ENCODE data around the gene USP51.

DNA sequence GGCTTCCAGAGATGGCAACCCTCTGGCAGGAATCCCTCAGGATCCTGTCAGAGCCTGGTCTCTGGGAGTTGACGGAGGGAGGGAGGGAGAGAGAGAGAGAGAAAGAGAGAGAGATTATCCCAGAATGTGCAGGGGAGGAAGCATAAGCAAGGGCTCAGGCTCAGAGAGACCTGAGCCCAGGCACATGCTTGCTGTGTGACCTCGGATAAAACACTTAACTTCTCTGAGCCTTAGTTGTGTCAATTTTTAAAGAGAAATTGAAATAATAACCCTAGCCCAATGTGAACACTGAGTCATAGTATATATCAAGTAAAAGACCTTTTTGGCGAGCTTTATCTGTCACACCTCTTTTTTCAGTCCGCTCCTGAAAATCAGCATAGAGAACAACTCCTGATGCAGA, 473 bp upstream of the USP51 start:
- TF ChIP-seq, protein P1, sequence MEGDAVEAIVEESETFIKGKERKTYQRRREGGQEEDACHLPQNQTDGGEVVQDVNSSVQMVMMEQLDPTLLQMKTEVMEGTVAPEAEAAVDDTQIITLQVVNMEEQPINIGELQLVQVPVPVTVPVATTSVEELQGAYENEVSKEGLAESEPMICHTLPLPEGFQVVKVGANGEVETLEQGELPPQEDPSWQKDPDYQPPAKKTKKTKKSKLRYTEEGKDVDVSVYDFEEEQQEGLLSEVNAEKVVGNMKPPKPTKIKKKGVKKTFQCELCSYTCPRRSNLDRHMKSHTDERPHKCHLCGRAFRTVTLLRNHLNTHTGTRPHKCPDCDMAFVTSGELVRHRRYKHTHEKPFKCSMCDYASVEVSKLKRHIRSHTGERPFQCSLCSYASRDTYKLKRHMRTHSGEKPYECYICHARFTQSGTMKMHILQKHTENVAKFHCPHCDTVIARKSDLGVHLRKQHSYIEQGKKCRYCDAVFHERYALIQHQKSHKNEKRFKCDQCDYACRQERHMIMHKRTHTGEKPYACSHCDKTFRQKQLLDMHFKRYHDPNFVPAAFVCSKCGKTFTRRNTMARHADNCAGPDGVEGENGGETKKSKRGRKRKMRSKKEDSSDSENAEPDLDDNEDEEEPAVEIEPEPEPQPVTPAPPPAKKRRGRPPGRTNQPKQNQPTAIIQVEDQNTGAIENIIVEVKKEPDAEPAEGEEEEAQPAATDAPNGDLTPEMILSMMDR (conservative IDR thresholded peaks at IDR 0.05 in 1 of 2, IDR thresholded peaks at IDR 0.05 in 1 of 2; ENCODE audit: low read depth in 1 of 2, low read length in 2 of 2), result no peak
- no peak for TF ChIP-seq EZH2 (IDR thresholded peaks at IDR 0.05; ENCODE audit: low read length, missing control alignments)

All from fibroblast of lung (primary cell).